GM19023 (cell line): ENCODE results near the gene AAGAB.

Source experiments
- ATAC-seq: cut with Tn5 transposase; IDR thresholded peaks from one replicate; pipeline ENCODE4 v1.9.1; 2021; ENCODE audit warnings: mild to moderate bottlenecking, moderate library complexity; ENCODE audit not compliant: unreplicated experiment

AAGAB gene

DNA sequence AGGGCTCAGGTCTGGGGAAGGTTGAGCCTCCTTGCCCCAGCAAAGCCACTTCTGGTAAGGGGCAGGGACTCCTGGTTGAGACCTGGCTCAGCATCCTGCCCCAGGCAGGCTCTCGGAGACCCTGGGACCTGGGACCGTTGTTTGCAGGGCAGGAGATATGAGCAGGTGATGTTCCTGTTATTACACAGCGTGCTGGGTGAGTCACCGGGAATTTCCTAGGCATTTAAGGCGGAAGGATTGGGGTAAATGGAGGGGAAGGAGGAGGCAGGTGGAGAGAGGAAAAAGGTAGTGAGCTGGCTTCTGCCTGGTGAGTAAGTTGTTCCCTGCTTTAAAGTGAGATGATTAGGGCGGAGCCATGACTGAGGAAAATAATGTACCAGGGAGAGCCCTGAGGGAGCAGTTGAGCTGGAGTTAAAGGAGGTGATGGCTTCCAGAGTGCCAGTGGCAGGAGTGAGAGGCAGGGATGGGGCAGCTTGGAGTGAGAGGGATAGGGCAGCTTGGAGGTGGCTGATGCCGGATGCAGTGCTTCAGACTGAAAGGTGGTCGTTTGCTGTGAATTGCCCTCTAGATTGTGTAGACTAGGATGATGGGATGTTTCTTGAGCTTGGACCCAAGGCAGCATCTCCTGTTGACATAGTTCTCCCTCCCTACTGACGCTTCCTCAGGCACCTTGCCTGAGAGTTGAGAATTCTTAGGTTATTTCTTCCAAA, 79.4 kb downstream of the AAGAB start:
- no peak for ATAC-seq

DNA sequence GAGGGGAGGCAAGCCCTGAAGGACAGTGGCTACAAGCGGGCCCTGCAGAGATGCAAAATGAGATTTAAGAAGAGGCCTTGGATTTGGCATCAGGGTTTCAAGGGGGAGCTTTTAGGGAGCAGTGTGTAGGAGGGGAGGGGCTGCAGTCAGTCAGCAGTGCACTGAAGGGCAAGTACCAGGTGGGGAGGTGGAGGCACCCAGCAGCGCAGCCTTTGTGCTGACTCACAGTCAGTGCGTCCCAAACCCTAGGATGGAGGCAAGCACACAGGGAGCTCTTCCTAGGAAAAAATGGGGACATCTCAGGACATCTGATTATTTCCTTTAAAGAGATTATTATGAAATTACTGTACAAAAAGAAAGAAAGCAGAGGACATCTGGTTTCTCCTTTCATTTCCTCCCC, 80.0 kb downstream of the AAGAB start:
- ATAC-seq: no peak

DNA sequence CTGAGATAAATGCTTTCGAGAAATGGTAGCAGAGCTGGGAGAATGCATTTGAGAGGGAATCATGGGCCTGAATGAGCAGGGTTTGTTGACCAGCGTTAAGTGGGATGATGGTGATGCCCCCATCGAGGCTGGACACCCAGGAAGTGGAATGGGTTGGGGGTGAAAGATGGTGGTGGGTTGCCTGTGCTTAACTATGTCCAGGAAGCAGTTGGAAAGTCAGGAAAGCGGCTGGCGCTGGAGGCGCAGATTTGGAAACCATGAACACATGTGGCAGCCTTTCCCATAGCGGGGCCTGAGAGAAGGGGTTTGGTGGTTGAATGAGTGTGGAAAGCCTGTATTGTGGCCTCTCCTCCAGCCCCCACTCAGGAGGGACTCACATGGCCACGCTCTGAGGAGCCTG, 80.7 kb downstream of the AAGAB start:
- no peak for ATAC-seq

DNA sequence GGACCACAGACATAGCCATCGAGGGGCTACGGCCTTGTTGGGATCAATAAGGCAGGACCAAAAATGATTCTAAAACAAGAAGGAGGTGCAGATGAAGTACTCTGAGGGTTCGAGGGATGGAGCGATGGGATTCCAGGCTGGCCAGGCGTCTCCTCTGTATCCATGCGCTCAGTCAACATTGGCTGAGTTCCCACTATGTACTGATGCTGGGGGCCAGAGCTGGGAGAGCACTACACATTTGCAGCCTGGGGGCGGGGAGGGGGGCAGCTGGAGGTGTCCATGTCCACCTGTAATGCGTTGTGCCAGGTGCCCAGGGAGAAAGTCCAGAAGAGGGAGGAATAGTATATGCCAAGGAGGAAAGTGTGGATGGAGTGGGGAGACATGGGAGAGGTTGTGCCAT, 81.5 kb downstream of the AAGAB start:
- ATAC-seq: no peak

DNA sequence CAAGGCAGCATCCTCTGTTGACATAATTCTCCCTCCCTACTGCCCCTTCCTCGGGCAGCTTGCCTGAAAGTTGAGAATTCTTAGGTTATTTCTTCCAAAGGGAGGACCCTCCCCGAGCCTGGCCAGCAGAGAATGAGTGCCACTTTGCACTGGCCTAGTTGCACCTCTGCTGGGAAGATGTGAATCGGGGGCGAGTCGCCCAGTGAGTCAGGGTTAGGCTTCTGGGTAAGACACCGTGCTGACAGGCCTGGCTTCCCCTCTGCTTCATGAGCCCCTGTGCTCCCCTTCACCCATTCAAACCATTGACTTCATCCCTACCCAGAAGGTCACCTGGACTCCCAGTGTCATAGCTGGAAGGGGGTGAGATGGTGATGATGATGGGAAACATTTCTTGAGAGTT, 82.3 kb downstream of the AAGAB start:
- ATAC-seq: no peak

DNA sequence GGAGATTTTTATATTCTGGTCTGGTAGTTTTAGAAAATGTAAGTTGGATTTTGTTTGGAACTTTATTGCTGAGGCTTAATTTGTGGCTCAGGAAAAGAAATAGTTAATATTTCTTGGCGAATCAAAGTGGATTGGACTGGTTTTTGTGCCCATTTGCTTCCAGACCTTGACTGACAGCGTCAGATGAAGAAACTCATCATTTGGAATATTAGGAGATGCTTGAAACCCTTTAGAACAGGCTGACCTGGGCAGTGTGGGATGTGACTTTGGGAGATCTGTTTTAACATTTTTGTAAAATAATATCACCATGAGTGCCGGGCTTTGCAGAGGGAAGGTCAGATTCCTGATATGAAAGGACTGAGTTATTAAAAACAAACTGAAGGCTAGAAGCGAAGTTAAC, 83.0 kb downstream of the AAGAB start:
- ATAC-seq: no peak

DNA sequence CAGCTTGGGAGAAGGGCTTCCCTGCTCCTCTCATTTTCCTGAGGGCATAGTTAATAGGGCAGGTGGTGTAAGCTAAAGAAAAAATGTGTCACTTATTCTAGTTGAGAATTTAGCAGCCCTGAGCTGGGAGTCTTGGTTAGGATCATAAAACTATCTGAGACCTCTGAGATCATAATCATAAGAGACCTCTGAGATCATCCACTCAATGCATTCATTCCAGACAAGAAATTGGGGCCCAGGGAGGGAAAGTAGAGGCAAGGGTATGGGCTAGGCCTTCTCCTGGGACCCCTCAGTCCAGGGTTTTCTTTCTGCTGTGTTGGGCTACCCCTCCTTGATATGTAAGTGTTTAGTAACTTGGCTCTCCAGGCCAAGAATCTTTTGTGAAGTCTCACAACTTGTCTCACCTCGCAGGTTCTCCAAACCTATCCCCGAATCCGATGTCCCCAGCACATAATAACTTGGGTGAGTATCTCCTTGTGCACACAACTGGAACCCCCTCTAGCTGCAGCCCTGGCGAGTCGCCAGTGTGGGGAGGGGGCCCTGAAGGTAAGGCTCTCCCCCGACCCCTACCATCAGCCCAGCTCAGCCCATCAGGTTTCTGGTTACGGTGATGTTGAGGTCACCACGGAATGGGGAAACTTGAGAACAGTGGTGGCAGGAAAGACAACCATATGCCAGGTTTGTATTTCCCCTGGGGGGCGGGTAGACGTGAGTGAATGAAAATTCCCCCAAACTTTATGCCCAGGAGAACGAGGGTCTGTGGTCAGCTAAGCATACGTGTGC, 84.1 kb downstream of the AAGAB start:
- ATAC-seq: no peak

DNA sequence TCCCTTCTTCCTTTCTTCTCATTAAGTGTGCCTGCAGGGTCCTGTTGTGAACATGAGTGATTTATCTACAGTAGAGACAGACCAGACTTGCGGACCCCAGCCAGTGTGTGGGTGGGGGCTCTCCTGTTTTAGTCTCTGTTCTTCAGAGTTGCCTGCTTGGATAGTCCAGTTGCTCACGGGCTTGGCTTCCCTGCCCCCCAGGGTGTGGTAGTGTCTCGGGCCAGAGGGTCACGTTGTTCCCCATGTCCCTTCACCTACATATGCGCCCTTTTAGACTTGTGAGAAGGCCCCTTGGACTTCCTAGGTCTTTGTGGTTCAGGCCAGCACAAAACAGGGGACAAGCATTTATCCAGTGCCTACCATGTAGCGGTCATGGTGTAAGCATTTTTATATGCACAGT, 85.8 kb downstream of the AAGAB start:
- ATAC-seq: no peak

DNA sequence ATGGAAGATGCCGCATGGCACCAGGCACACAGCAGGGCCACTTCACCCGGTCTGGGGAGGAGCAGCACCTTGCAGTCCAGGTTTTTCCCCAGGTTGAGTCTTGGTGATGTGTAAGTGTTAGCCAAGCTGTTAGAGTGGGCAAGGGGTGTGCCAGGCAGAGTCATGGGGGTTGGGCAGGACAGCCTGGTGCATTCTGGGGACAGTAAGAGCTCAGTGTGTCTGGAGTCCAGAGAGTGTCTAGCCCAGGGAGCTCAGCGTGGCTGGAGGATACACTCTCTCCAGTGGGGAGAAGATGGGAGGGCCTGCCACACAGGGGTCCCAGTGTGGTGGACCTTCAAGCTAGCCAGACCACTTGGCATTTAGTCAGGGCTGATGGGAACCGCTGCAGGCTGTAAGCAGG, 87.4 kb downstream of the AAGAB start:
- ATAC-seq: no peak

DNA sequence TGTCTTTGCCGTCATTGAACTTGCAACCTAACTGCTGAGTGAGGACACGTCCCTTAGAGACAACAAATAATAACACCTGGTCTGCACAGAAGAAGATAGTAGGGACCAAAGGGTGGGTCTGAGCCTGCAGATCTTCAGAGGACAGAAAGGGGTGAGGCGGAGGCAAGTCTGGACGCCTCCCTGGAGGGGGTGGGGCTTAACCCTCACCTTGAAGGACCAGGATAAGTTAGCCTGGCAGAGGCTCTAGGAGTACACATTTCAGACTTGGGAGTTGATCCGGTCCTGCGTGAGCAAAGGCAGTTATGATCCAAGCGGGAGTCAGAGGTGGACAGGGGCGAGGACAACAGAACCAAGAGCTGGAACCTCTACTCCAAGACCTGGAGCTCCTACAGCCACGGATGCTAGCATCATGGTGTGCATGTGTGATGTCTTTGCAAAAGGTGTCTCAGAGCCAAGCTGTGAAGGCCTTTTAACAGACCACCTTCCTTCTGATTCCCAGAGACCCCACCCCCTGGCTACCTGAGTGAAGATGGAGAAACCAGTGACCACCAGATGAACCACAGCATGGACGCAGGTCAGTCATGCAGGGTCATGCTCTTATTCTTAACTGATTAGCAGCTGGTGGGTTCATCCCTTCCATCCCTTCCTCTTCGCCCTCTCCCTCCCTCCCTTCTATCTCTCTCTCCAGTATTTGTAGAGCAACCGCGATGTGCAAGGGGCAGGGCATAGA, 88.0 kb downstream of the AAGAB start:
- ATAC-seq: no peak

DNA sequence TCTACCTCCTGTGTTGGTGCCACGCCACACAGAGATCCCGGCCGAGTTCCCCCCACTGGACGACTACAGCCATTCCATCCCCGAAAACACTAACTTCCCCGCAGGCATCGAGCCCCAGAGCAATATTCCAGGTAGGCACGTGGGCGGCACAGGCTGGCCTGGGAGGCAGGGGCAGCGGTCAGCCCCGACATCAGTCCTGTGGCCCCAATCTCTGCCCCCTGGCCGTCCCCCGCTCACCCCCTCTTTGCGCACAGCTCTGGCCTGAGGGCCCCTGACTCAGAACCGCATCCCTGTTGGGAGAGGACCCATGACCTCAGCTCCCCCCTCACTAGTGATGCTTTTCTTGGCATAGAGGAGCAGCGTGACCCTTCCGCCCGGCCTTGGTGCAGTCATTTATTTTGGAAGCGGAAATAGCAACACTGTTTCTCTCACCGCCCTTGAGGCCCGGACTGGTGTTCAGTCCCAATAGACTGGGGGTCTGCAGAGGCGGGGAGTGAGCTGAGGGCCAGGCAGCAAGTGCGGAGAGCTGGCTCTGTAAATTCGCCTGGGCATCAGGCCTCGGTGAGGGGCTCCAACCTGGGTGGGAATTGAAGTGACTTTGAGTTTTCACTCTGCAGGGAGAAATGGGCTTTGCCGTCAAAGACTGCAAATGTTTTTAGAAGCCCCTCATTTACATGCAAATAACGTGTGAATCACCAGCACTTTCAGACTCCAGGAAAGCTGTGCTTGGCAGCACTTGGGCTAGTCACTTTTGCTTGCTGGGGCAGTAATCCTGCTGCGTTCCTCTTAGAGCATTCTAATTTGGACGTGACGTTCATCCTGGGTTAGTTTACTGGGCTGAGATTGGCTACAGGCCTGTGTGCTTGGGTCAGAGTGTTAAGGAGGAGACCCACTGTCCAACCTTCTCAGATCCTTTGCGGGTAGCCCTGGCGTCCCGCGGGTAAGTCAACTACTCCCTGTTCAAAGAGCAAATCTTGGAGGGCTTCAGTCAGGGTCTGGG, 88.9 kb downstream of the AAGAB start:
- ATAC-seq: no peak

DNA sequence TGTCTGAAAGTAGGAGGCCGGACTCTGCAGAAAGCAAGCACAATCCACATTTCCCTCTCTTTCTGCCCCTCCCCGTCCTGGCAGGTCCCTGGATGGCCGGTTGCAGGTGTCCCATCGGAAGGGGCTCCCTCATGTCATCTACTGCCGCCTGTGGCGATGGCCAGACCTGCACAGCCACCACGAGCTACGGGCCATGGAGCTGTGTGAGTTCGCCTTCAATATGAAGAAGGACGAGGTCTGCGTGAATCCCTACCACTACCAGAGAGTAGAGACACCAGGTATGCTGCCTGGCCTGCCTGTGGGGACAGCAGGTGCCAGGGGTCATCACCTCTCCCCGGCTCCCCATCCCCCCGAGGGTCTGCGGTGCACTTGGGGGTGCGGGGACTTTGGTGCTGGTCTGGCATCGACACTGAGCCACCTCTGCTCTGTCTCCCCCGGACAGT, 89.6 kb downstream of the AAGAB start:
- ATAC-seq: no peak

DNA sequence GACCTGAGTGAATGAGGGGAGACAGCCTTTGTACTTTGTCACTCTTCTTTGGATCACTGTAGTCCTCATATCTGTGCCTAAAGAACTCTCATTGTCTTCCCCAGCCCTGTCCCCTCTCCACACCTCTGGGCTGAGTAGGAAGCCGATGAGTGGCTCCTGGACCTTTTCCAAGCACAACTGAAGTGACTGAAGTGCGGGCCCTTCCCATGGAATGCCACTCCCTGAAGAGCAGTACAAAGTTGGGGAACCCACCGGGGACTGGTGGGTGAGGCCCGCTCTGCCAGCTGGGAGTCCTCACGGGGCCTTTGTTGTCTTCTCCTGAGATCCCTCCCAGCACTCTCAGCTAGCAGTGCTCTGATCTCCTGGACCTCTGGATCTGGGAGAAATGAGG, 90.1 kb downstream of the AAGAB start:
- no peak for ATAC-seq

DNA sequence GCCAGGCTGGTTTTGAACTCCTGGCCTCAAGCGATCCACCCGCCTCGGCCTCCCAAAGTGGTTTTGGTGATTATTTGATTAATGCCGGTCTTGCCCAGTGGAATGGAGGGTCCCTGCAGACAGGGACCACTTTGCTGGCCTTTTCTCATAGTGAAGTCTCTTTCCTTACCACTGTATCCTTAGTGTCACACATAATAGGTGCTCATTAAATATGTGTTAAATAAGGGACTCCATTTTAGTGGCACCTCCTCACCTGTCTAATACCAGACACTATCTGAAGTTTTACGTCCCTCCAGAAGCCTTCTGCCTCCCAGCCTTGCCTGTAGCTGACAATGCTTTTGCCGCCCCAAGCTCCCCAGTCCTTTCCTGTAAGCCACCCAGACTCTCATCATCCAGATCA, 91.3 kb downstream of the AAGAB start:
- no peak for ATAC-seq

DNA sequence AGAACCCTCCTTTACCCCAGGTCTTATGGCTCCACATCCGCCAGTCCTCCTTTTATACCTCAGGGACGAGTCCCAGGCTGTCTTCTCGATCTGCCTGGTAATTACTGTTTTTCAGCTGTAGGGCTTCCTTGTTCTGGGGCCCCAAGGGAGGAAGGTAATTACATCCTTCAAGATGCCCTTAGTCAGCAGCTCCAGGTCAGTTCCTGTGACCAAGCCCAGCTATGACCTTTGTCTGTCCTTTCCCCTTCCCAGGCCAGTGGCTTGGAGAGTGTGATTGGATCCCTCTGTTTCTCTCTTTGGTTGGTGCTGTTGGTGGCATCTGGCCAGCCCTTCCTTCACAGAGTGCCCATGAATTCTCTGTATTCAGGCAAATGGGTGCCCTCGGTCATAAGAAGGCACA, 92.6 kb downstream of the AAGAB start:
- ATAC-seq: no peak

DNA sequence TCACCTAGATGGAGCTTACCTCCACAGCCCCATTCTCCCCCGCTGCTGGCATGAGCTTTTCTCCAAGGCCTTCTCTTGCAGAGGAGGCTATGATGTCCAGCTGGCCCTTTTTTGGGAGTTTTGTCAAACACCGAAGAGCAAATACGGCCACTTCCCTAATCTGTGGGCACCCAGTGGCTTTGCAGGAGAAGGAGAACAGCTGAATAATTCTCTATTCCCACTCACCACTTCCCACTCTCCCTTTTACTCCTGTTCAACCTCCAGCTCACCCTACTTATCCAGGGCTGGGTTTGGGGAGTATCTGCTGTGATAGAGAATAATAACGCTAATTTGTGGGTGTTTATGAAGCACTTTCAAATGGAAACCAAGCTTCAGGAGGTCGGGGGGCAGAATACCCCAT, 93.0 kb downstream of the AAGAB start:
- no peak for ATAC-seq

DNA sequence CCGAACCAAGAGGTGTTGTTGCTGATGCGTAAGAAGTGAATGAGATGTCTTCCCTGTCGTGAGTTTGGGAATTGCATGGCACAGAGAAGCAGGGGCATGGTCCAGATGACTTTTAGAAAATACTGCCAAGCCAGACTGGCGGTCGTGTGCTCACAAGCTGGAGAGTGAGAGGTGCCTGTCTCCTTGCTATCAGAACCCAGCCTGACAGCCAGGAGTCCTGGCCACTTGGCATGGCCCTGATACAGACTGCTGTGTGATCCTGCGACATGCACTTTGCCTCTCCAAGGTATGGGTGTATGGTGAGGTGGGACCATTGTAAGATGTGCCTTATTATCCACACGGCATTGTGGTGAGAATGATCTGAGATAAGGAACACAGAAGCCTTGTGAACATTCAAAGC, 96.1 kb downstream of the AAGAB start:
- ATAC-seq: no peak

DNA sequence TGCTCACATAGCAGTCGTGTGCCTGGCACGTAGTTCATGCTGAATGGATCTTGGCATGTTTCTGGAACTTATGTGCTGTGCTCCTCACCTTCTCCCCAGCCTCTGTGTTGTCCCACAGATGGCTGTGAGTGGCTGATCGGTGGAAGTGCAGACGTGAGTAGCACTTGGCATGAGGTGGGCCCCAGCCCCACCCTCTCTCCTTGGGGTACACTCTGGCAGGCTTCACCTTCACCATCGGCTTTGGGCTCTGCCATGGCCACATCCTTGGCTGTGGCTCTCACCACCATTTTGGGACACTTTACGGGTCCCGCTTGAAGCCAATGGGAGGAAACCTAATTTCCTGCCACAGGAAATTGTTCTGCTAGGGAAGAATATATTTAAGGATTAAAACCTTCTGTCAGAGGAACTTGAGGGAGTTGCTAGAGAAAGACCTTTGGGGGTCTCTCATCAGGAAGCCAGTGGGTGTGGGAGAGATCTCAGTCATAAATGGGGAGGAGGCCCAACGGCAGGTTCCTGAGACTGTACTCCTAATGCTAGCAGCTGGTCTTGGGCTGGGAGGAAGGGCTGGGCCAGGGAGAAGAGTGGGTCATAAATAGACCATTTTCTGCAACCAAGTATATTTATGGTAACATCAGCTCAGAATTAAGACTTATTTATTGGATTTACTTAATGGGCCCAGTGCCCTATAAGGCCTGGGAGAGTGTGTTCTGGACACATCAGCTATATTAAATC, 96.8 kb downstream of the AAGAB start:
- ATAC-seq: no peak

DNA sequence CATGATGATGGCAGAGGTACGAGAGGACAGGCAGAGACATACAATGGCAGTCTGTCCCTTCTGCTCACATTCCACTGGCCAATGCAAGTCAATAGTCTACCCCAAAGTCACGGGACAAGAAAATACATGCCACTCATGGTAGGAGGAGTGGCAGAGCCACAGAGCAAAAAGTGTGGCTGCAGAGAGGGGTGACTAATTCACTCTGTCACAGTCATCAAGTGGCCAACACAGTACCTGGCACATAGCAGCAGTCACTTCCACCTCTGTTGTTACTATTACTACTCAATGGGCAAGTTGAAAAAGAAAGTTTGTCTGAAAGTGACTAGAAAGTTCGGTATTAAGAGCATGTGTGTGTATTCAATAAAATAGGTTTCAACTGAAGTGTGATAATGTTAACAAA, 97.6 kb downstream of the AAGAB start:
- no peak for ATAC-seq

DNA sequence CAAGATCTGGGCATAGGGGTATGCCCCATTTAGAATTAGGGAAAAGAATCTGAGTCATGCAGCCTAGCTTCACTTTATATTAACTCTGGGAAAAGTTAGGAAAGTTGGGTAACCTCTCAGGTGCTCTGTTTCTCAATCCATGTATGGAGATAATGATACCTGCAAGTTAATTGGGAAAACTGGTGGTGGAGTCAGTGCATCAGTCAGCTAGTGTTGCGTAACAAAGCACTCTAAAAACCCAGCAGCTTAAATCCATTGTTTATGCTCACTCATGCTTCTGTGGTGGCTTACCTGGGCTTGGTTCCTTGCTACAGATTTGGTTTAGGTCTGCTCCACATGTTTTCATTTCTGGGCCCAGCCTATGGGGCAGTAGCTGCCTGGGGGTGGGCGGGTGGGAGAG, 98.0 kb downstream of the AAGAB start:
- ATAC-seq: no peak
